ENCODE measurements around the gene CBLC. TPM values are rescaled to one million over a fixed set of nuclear protein-coding genes. Genes with fewer than 3 reads are reported as not detected.

The CBLC gene
- total RNA-seq, 4 donors from 2014 or later = not detected

GRCh38 chr19:44731622-44732021 lies 46.1 kb upstream of the CBLC start:
- no peak for DNase-seq (ENCODE audit: low spot score in 2 of 2)
- Histone ChIP-seq H3K4me3 (no peak overlapping the region), H3K27ac (no peak overlapping the region), H3K4me1 (no peaks in the 10 kb centered on the region), H3K27me3 (no peaks in the 10 kb centered on the region), H3K9me3 (no peaks in the 10 kb centered on the region), H3K36me3 (no peaks in the 10 kb centered on the region)
- no peak for TF ChIP-seq EP300 (IDR thresholded peaks at IDR 0.05)
- TF ChIP-seq POLR2A (IDR thresholded peaks at IDR 0.05) = no peak
- TF ChIP-seq CTCF (IDR thresholded peaks at IDR 0.05) = no peak
- WGBS, 2 donors = 72 to 78% methylated on average over 5 of the region's 5 CpGs

GRCh38 chr19:44732235-44733014 lies 45.3 kb upstream of the CBLC start:
- DNase-seq (ENCODE audit: low spot score in 2 of 2) = no peak
- Histone ChIP-seq H3K9me3 (no peaks in the 10 kb centered on the region), H3K27ac (no peak overlapping the region), H3K27me3 (no peaks in the 10 kb centered on the region), H3K4me1 (peaks cover 0 to 5% (median 0%) of the 10 kb centered on the region in 4 donors), H3K36me3 (no peaks in the 10 kb centered on the region), H3K4me3 (no peak overlapping the region)
- 73 to 75% methylated on average over 11 of the region's 11 CpGs for WGBS, 2 donors
- TF ChIP-seq EP300 (IDR thresholded peaks at IDR 0.05) = no peak
- TF ChIP-seq POLR2A (IDR thresholded peaks at IDR 0.05) = no peak
- no peak for TF ChIP-seq CTCF (IDR thresholded peaks at IDR 0.05)

- DNase-seq (ENCODE audit: low spot score in 2 of 2) = no peak
- TF ChIP-seq CTCF (IDR thresholded peaks at IDR 0.05) (no peak), POLR2A (IDR thresholded peaks at IDR 0.05) (no peak), EP300 (IDR thresholded peaks at IDR 0.05) (no peak)
- no peaks in the 10 kb centered on the region for H3K36me3 ChIP-seq
- no peak overlapping the region for H3K27ac ChIP-seq
- H3K4me1 ChIP-seq = peaks cover 0 to 12% (median 0%) of the 10 kb centered on the region in 4 donors
- no peak overlapping the region for H3K4me3 ChIP-seq
- no peaks in the 10 kb centered on the region for H3K27me3 ChIP-seq
- 0 to 50% methylated on average over 1 of the region's 1 CpG for WGBS, 2 donors
- H3K9me3 ChIP-seq = no peaks in the 10 kb centered on the region
Measured at GRCh38 chr19:44734357-44734756, 43.3 kb upstream of the CBLC start.

- Histone ChIP-seq H3K36me3 (no peaks in the 10 kb centered on the region), H3K27ac (no peak overlapping the region), H3K9me3 (no peaks in the 10 kb centered on the region), H3K4me1 (peaks cover 0 to 12% (median 0%) of the 10 kb centered on the region in 4 donors), H3K27me3 (no peaks in the 10 kb centered on the region), H3K4me3 (no peak overlapping the region)
- 74 to 76% methylated on average over 5 of the region's 5 CpGs for WGBS, 2 donors
- DNase-seq (ENCODE audit: low spot score in 2 of 2) = no peak
- TF ChIP-seq POLR2A (IDR thresholded peaks at IDR 0.05) (no peak), CTCF (IDR thresholded peaks at IDR 0.05) (no peak)
Measured at GRCh38 chr19:44735011-44735410, 42.7 kb upstream of the CBLC start.

- Histone ChIP-seq H3K4me1 (peaks cover 0 to 34% (median 10%) of the 10 kb centered on the region in 4 donors), H3K36me3 (no peaks in the 10 kb centered on the region), H3K4me3 (no peak overlapping the region), H3K27ac (no peak overlapping the region), H3K9me3 (no peaks in the 10 kb centered on the region), H3K27me3 (no peaks in the 10 kb centered on the region)
- TF ChIP-seq CTCF (IDR thresholded peaks at IDR 0.05) (no peak), POLR2A (IDR thresholded peaks at IDR 0.05) (no peak), EP300 (IDR thresholded peaks at IDR 0.05) (no peak)
- DNase-seq (ENCODE audit: low spot score in 2 of 2) = no peak
- 48 to 56% methylated on average over 9 to 13 of the region's 13 CpGs for WGBS, 2 donors
Measured at GRCh38 chr19:44737238-44738071, 40.2 kb upstream of the CBLC start.
